ENCODE data around the gene NDUFAF3. TPM values are rescaled to one million over a fixed set of nuclear protein-coding genes. Genes with fewer than 3 reads are reported as not detected.

The NDUFAF3 gene
- total and polyA plus RNA-seq, 2 of the 4 experiments (the other 2 are of a cell fraction) = 26.5 to 112 TPM

DNA sequence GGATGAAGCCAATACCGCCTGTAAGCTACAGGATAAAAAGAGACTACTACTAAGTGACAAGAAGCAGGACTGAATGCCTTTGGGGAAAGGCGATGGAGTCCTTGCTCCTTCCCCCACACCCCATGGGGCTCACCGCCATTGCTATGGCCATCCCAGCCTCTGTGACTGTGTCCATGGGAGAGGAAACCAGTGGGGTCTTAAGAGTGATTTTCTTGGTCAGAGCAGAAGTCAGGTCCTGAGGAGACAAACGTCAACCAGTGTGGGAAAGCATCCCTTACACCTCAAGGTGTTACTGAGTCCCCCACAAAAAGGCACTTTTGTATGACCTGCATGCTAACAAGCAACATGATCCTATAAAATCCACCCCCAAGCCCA is 6.4 kb downstream of the NDUFAF3 start:
- CTCF ChIA-PET = no interaction called here
- H3K27ac ChIP-seq (ENCODE audit: insufficient read depth, low read length) = no peak overlapping the region
- H3K56ac ChIP-seq (ENCODE audit: extremely low read depth, insufficient read depth, low read length) = no peak overlapping the region
- peaks cover 64% of the 10 kb centered on the region for H3K36me3 ChIP-seq (ENCODE audit: control insufficient read depth, insufficient read depth, low read length)
- no peak overlapping the region for H3K18ac ChIP-seq (ENCODE audit: low read depth, low read length)
- H3K27me3 ChIP-seq (ENCODE audit: control insufficient read depth, insufficient read depth, low read length) = no peaks in the 10 kb centered on the region
- H4K8ac ChIP-seq (ENCODE audit: low read depth in 2 of 2, low read length in 2 of 2) = peak overlapping the region; percentile 67 to 90; a peak in 3 of 4 replicates
- peak overlapping the region; percentile 93 for H3K4ac ChIP-seq (ENCODE audit: low read depth, low read length)
- H3K4me1 ChIP-seq (ENCODE audit: control insufficient read depth, insufficient read depth, low read length) = peaks cover 7% of the 10 kb centered on the region
- peak overlapping the region; percentile 97; the same call in 1 of the 2 replicates for H3K14ac ChIP-seq (replicated peaks; ENCODE audit: low read depth, low read length)
- H3K4me3 ChIP-seq (ENCODE audit: insufficient read depth, low read depth, low read length) = peak overlapping the region; percentile 62
- H4K20me1 ChIP-seq (ENCODE audit: insufficient read depth, low read length) = peaks cover 13% of the 10 kb centered on the region
- no CpG with 5 or more reads among the region's 4 CpGs for WGBS, 2 experiments (ENCODE audit: extremely low coverage in 2 of 2, insufficient read length in 1 of 2)
- TF ChIP-seq CHD1 (IDR thresholded peaks at IDR 0.05; ENCODE audit: low read depth, low read length) = no peak
- TF ChIP-seq RCOR1 (IDR thresholded peaks at IDR 0.05; ENCODE audit: insufficient replicate concordance, low read length) = no peak
- no peak for TF ChIP-seq RAD21 (IDR thresholded peaks at IDR 0.05; ENCODE audit: low read length)
- TF ChIP-seq, protein P1, sequence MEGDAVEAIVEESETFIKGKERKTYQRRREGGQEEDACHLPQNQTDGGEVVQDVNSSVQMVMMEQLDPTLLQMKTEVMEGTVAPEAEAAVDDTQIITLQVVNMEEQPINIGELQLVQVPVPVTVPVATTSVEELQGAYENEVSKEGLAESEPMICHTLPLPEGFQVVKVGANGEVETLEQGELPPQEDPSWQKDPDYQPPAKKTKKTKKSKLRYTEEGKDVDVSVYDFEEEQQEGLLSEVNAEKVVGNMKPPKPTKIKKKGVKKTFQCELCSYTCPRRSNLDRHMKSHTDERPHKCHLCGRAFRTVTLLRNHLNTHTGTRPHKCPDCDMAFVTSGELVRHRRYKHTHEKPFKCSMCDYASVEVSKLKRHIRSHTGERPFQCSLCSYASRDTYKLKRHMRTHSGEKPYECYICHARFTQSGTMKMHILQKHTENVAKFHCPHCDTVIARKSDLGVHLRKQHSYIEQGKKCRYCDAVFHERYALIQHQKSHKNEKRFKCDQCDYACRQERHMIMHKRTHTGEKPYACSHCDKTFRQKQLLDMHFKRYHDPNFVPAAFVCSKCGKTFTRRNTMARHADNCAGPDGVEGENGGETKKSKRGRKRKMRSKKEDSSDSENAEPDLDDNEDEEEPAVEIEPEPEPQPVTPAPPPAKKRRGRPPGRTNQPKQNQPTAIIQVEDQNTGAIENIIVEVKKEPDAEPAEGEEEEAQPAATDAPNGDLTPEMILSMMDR (conservative IDR thresholded peaks at IDR 0.05; ENCODE audit: low read depth, low read length) = no peak
- no peak for TF ChIP-seq RFX5 (IDR thresholded peaks at IDR 0.05; ENCODE audit: low read depth, low read length)
- TF ChIP-seq MXI1 (IDR thresholded peaks at IDR 0.05; ENCODE audit: borderline replicate concordance, low read depth, low read length) = no peak
- TF ChIP-seq, protein P2, sequence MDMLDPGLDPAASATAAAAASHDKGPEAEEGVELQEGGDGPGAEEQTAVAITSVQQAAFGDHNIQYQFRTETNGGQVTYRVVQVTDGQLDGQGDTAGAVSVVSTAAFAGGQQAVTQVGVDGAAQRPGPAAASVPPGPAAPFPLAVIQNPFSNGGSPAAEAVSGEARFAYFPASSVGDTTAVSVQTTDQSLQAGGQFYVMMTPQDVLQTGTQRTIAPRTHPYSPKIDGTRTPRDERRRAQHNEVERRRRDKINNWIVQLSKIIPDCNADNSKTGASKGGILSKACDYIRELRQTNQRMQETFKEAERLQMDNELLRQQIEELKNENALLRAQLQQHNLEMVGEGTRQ (IDR thresholded peaks at IDR 0.05; ENCODE audit: low read depth, low read length) = no peak
- no peak for TF ChIP-seq MAFK (IDR thresholded peaks at IDR 0.05; ENCODE audit: low read depth, low read length)
- TF ChIP-seq, protein P3, sequence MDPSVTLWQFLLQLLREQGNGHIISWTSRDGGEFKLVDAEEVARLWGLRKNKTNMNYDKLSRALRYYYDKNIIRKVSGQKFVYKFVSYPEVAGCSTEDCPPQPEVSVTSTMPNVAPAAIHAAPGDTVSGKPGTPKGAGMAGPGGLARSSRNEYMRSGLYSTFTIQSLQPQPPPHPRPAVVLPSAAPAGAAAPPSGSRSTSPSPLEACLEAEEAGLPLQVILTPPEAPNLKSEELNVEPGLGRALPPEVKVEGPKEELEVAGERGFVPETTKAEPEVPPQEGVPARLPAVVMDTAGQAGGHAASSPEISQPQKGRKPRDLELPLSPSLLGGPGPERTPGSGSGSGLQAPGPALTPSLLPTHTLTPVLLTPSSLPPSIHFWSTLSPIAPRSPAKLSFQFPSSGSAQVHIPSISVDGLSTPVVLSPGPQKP (IDR thresholded peaks at IDR 0.05; ENCODE audit: borderline replicate concordance, low read depth, low read length) = no peak
- no peak for TF ChIP-seq NFE2L2 (IDR thresholded peaks at IDR 0.05; ENCODE audit: low read depth, low read length)
- TF ChIP-seq BHLHE40 (IDR thresholded peaks at IDR 0.05; ENCODE audit: low read depth, low read length) = no peak
- TF ChIP-seq POLR2A (IDR thresholded peaks at IDR 0.05; ENCODE audit: low read depth, low read length) = no peak
- no peak for TF ChIP-seq SMC3 (IDR thresholded peaks at IDR 0.05; ENCODE audit: low read depth, low read length)
- TF ChIP-seq FOS (IDR thresholded peaks at IDR 0.05; ENCODE audit: low read depth, low read length) = no peak
- ATAC-seq (ENCODE audit: low read depth) (no peak), DNase-seq (no peak)
- H2AFZ ChIP-seq (replicated peaks; ENCODE audit: low read length, poor library complexity) = no peak overlapping the region
- peak overlapping the region; percentile 98 for H2AK5ac ChIP-seq (ENCODE audit: low read depth, low read length)
- dilution Hi-C loops (cut with HindIII; ENCODE audit: low sequenced_read_pairs, unreplicated experiment) (no loop called here), intact Hi-C loops (cut with micrococcal nuclease) (no loop called here), in situ Hi-C loops (cut with MboI; ENCODE audit: low sequenced_read_pairs) (no loop called here)
- peak overlapping the region; percentile 98 for H3K4me2 ChIP-seq (ENCODE audit: low read depth, low read length)
- no peak overlapping the region for H2BK20ac ChIP-seq (ENCODE audit: low read depth, low read length)
- H2BK120ac ChIP-seq (ENCODE audit: low read depth, low read length) = no peak overlapping the region
- no TSS peak for BruUV-seq (replicated peaks)
- no peak overlapping the region for H4K91ac ChIP-seq (ENCODE audit: insufficient read depth, low read depth, low read length)
- H2AK9ac ChIP-seq (replicated peaks; ENCODE audit: low read depth, low read length, poor library complexity) = peak overlapping the region; percentile 100
- no peaks in the 10 kb centered on the region for H3K9me3 ChIP-seq (ENCODE audit: control insufficient read depth, insufficient read depth, low read length)
- no peak overlapping the region for H2BK5ac ChIP-seq (ENCODE audit: low read depth, low read length, poor library complexity, severe bottlenecking)
- peak overlapping the region; percentile 29 for H3K23ac ChIP-seq (ENCODE audit: low read depth, low read length)
- H3K79me1 ChIP-seq (ENCODE audit: low read depth in 1 of 2, low read length in 2 of 2) = peaks cover 35 to 69% of the 10 kb centered on the region in 2 experiments
- H3K9me1 ChIP-seq (ENCODE audit: insufficient read depth, low read length) = peaks cover 32% of the 10 kb centered on the region
- H3K9ac ChIP-seq (ENCODE audit: low read depth, low read length) = peak overlapping the region; percentile 90
- POLR2A ChIA-PET (ENCODE audit: unreplicated experiment) = no interaction called here
- no peak overlapping the region for H2BK15ac ChIP-seq (ENCODE audit: low read depth, low read length)
- peak overlapping the region; percentile 3 for H4K5ac ChIP-seq (ENCODE audit: low read depth, low read length)

All from IMR-90 (cell line).